ENCODE data around the gene ORC3. TPM values are rescaled to one million over a fixed set of nuclear protein-coding genes. Genes with fewer than 3 reads are reported as not detected.

ORC3 gene
- total RNA-seq, 2 donors from 2014 or later = 8.2 to 14.8 TPM

GRCh38 chr6:87588756-87589407, 1.1 kb upstream of the ORC3 start:
- no peaks in the 10 kb centered on the region for H3K27me3 ChIP-seq
- no peak for TF ChIP-seq POLR2A (IDR thresholded peaks at IDR 0.05)
- TF ChIP-seq, protein P1, sequence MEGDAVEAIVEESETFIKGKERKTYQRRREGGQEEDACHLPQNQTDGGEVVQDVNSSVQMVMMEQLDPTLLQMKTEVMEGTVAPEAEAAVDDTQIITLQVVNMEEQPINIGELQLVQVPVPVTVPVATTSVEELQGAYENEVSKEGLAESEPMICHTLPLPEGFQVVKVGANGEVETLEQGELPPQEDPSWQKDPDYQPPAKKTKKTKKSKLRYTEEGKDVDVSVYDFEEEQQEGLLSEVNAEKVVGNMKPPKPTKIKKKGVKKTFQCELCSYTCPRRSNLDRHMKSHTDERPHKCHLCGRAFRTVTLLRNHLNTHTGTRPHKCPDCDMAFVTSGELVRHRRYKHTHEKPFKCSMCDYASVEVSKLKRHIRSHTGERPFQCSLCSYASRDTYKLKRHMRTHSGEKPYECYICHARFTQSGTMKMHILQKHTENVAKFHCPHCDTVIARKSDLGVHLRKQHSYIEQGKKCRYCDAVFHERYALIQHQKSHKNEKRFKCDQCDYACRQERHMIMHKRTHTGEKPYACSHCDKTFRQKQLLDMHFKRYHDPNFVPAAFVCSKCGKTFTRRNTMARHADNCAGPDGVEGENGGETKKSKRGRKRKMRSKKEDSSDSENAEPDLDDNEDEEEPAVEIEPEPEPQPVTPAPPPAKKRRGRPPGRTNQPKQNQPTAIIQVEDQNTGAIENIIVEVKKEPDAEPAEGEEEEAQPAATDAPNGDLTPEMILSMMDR (IDR thresholded peaks at IDR 0.05) = no peak
- peak overlapping the region; percentile 42 to 96 for H3K4me3 ChIP-seq
- DNase-seq (no peak), ATAC-seq (no peak)
- no peaks in the 10 kb centered on the region for H3K36me3 ChIP-seq (replicated peaks in 1 of 2; ENCODE audit: insufficient read depth in 1 of 2, low read depth in 2 of 2)
- H3K4me1 ChIP-seq = peaks cover 40% of the 10 kb centered on the region
- intact Hi-C loops (cut with DNase I) = no loop called here
- peak overlapping the region in 3 of 4 donors; percentile 66 to 81 (median 77) for H3K27ac ChIP-seq
- no peaks in the 10 kb centered on the region for H3K9me3 ChIP-seq
- WGBS, 2 donors = 12 to 14% methylated on average over 10 of the region's 10 CpGs

DNA sequence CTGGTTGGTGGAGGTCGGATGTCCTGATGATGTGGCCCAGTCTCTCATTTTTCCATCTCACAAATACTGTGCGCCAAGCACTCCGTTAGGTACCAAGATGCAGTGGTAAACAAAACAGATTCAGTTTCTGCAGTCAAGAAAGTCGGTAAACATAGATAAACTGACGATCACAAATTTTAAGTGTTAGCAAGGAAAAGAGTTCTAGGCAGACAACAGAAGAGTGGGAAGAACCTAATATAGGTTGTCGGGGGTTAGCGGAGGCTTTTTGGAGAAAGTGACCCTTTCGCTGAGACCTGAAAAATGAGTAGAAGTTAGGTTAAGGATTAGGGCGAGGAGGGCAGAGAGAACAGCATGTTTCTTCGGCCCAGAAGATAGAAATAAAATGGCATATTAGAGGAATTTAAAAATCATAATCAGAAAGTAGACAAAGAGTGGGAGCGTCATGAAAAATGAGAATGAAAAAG, 514 bp downstream of the ORC3 start:
- Histone ChIP-seq H3K4me1 (peaks cover 40% of the 10 kb centered on the region), H3K9me3 (no peaks in the 10 kb centered on the region), H3K36me3 (replicated peaks in 1 of 2; ENCODE audit: insufficient read depth in 1 of 2, low read depth in 2 of 2) (peaks cover 0 to 3% of the 10 kb centered on the region in 2 donors), H3K27ac (peak overlapping the region in 2 of 4 donors; percentile 66 to 81), H3K4me3 (peak overlapping the region; percentile 42 to 96), H3K27me3 (no peaks in the 10 kb centered on the region)
- intact Hi-C loops (cut with DNase I) = no loop called here
- WGBS, 2 donors = 1% methylated on average over 11 of the region's 11 CpGs
- TF ChIP-seq, protein P1 (IDR thresholded peaks at IDR 0.05) = no peak
- no peak for TF ChIP-seq POLR2A (IDR thresholded peaks at IDR 0.05)
- DNase-seq = no peak
- no peak for ATAC-seq

DNA sequence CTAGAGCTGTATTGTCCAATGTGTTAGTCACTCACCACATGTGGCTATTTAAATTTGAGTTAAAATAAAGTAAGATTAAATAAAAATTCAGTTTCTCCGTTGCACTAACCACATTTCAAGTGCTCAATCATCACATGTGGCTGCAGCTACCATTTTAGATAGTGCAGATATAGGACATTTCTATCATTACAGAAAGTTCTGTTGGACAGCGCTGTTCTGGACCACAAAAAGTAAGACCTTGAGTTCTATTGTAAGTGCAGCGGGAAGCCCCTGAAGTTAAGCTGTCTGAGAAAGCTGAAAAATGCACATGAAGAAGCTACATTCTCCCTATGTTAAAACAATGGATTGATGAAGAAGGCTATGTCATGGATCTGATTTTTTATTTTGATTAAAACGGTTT, 1.1 kb downstream of the ORC3 start:
- no peaks in the 10 kb centered on the region for H3K9me3 ChIP-seq
- H3K4me1 ChIP-seq = peaks cover 38% of the 10 kb centered on the region
- 61 to 66% methylated on average over 4 of the region's 4 CpGs for WGBS, 2 donors
- no peaks in the 10 kb centered on the region for H3K27me3 ChIP-seq
- no peak overlapping the region for H3K4me3 ChIP-seq
- TF ChIP-seq POLR2A (IDR thresholded peaks at IDR 0.05) = no peak
- TF ChIP-seq, protein P1 (IDR thresholded peaks at IDR 0.05) = no peak
- no peak for DNase-seq
- intact Hi-C loops (cut with DNase I) = no loop called here
- peaks cover 0 to 3% of the 10 kb centered on the region in 2 donors for H3K36me3 ChIP-seq (replicated peaks in 1 of 2; ENCODE audit: insufficient read depth in 1 of 2, low read depth in 2 of 2)
- no peak for ATAC-seq
- H3K27ac ChIP-seq = no peak overlapping the region

DNA sequence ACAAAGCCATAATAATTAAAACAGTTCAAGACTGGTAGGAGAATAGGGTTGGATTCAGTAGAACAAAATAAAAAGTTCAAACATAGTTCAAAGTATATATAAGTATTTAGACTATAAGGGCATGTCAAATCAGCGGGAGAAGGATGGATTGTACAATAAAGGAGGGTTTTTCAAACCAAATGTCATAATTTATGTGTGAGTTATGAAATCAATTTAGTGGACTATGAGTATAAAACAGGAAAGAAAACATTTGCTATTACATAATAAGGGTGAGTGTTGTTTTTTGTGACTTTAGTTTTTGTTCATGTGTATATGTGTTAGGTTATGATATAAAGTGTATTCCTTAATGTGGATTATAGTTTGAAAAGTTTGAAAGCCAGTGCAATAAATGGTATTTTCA, 10.6 kb downstream of the ORC3 start:
- DNase-seq = no peak
- no peaks in the 10 kb centered on the region for H3K36me3 ChIP-seq (replicated peaks in 1 of 2; ENCODE audit: insufficient read depth in 1 of 2, low read depth in 2 of 2)
- no peaks in the 10 kb centered on the region for H3K9me3 ChIP-seq
- no peaks in the 10 kb centered on the region for H3K27me3 ChIP-seq
- no peaks in the 10 kb centered on the region for H3K4me1 ChIP-seq
- no peak for TF ChIP-seq POLR2A (IDR thresholded peaks at IDR 0.05)
- TF ChIP-seq, protein P1 (IDR thresholded peaks at IDR 0.05) = no peak
- intact Hi-C loops (cut with DNase I) = loop anchor here (10.0 kb wide), 1 partner anchor 1184 kb away; no protein-coding TSS in a partner anchor
- no peak overlapping the region for H3K4me3 ChIP-seq
- WGBS, 2 donors = 79 to 96% methylated on average over 1 of the region's 1 CpG
- ATAC-seq = no peak
- no peak overlapping the region for H3K27ac ChIP-seq

DNA sequence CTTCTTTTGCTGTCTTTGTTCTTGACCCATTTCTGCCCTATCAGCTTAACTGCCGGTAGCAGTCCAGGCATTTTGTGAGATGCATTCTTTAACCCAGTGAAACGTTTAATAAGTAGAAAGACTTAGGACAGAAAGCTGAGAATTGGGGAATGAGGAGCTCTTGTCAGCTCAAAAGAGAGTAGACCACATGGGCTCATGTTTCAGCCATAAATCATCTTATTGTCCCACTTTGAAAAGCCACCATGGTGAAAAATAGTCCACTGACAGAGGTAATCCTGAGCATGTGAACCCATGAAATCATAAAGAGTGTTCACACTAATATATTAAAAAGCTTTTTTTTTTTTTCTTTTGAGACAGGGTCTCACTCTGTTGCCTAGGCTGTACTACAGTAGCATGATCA, 16.3 kb downstream of the ORC3 start:
- Histone ChIP-seq H3K36me3 (replicated peaks in 1 of 2; ENCODE audit: insufficient read depth in 1 of 2, low read depth in 2 of 2) (peaks cover 0 to 5% of the 10 kb centered on the region in 2 donors), H3K9me3 (no peaks in the 10 kb centered on the region), H3K4me1 (no peaks in the 10 kb centered on the region), H3K27me3 (no peaks in the 10 kb centered on the region), H3K27ac (no peak overlapping the region), H3K4me3 (no peak overlapping the region)
- 74 to 79% methylated on average over 2 of the region's 2 CpGs for WGBS, 2 donors
- intact Hi-C loops (cut with DNase I) = loop anchor here (10.0 kb wide), 1 partner anchor 1179 kb away; no protein-coding TSS in a partner anchor
- DNase-seq = no peak
- TF ChIP-seq, protein P1 (IDR thresholded peaks at IDR 0.05) = no peak
- TF ChIP-seq POLR2A (IDR thresholded peaks at IDR 0.05) = no peak
- no peak for ATAC-seq

Data from body of pancreas (tissue), 4 donors.